GM18526 (cell line): Measurements from ENCODE around the gene PATL1.

Experiments
- POLR2A ChIP-seq: IDR thresholded peaks from 3 replicates; pipeline ENCODE4 v1.6.1; 2011; ENCODE audit not compliant: insufficient read length; ENCODE audit errors: extremely low read depth

The PATL1 gene

GRCh38 chr11:59668950-59669610 is at the start of gene PATL1:
TSS of gene PATL1 (minus strand) at chr11:59669037. CDS start at chr11:59668895, 142 bp downstream.
- peak; percentile 77 for TF ChIP-seq POLR2A

GRCh38 chr11:59716051-59716450 is 47.2 kb upstream of the PATL1 start:
- TF ChIP-seq POLR2A = no peak

GRCh38 chr11:59713745-59714144 is 44.9 kb upstream of the PATL1 start, which contains the start of gene OR10V1:
TSS of gene OR10V1 (minus strand) at chr11:59713845. CDS start at chr11:59713845, 0 bp downstream.
- no peak for TF ChIP-seq POLR2A

- no peak for TF ChIP-seq POLR2A
Observed at GRCh38 chr11:59710136-59710847, 41.5 kb upstream of the PATL1 start.

GRCh38 chr11:59708537-59708936 is 39.7 kb upstream of the PATL1 start:
- no peak for TF ChIP-seq POLR2A

- no peak for TF ChIP-seq POLR2A
Observed at GRCh38 chr11:59707371-59707770, 38.5 kb upstream of the PATL1 start.

- TF ChIP-seq POLR2A = no peak
Observed at GRCh38 chr11:59706518-59707285, 37.9 kb upstream of the PATL1 start.

- TF ChIP-seq POLR2A = no peak
Observed at GRCh38 chr11:59705294-59705693, 36.5 kb upstream of the PATL1 start.

- no peak for TF ChIP-seq POLR2A
Observed at GRCh38 chr11:59698506-59698905, 29.7 kb upstream of the PATL1 start.

GRCh38 chr11:59692915-59693314 is 24.1 kb upstream of the PATL1 start:
- no peak for TF ChIP-seq POLR2A

- TF ChIP-seq POLR2A = no peak
Observed at GRCh38 chr11:59691156-59691555, 22.3 kb upstream of the PATL1 start.

- no peak for TF ChIP-seq POLR2A
Observed at GRCh38 chr11:59689015-59689414, 20.2 kb upstream of the PATL1 start.

GRCh38 chr11:59680287-59681154 is 11.7 kb upstream of the PATL1 start:
- TF ChIP-seq POLR2A = no peak

GRCh38 chr11:59679347-59679746 is 10.5 kb upstream of the PATL1 start:
- no peak for TF ChIP-seq POLR2A

- TF ChIP-seq POLR2A = no peak
Observed at GRCh38 chr11:59678813-59679165, 10.0 kb upstream of the PATL1 start.
